HG03280 (cell line): ENCODE results near the gene PNPLA3.
"Not testable (repeated sequence)": the region's sequence is repeated elsewhere in the genome, so short reads cannot be mapped to it uniquely, and the experiment has no call there.

ENCODE experiments used
- ATAC-seq: cut with Tn5 transposase; IDR thresholded peaks from one replicate; pipeline ENCODE4 v1.9.1; 2021; ENCODE audit warnings: mild to moderate bottlenecking, moderate library complexity; ENCODE audit not compliant: unreplicated experiment

Gene PNPLA3

GRCh38 chr22:43889860-43890253 is 33.7 kb upstream of the PNPLA3 start:
- ATAC-seq, result no peak

DNA sequence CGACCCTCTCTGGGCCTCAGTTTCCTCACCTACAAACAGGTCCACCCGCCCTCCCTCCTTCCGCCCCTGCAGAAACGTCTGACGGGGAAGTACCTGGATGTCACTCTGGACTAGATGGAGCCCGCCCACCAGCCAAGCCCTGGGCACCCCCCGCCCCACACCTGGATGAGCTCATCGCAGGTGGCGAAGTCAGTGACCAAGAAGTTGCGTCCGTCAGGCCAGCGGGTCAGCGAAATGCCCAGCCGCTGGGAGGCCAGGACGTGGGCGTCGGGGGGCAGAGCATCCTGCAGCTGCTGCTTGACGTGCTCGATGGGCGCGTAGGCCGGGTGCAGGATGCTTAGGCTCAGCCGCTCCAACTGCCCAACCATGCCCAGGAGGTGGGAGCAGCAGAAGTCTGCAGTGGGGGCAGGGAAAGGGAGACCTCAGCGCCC is 32.7 kb upstream of the PNPLA3 start:
- no peak for ATAC-seq

DNA sequence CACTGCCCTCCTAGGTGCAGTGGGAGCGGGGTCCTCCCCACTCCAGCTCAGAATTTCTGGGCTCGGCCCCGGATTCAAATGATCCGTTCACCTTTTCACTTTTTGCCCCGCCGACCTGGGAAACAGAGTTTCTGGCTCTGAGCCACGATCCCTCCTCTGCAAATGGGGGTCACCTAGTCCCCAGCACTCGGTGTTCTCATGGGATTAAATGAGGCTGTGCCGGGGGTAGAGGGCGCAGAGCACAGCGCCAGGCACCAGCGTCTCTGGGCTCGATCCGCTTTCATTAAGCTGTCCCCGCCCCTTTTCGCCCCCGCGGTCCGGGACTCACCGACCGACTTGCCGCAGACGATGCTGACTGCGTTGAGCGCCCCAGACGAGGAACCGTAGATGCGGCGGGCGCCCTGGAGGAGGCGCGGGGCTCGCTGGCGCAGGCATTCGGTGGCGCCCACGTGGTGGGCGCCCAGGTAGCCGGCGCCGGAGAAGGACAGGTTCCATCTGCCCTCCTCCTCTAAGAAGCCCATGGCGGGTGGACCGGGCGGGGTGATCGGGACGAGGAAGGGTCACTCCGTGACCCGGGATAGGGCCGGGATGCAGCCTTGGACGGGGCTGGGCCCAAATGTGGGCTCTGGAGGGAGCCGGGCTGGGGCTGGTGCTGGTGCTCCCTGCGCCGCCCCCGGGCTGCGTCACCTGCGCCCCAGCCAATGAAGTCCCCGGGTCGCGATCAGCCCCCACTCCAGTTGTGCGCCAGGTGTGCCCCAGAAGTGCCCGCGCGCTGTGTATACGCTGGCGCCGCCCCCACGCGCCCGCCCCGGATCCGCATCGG is 32.0 kb upstream of the PNPLA3 start, which contains the start of gene PNPLA5:
TSS of gene PNPLA5 (minus strand) at position 654 of the 823 bp plus-strand sequence. CDS start at position 521, 133 bp downstream.
- ATAC-seq, result no peak

DNA sequence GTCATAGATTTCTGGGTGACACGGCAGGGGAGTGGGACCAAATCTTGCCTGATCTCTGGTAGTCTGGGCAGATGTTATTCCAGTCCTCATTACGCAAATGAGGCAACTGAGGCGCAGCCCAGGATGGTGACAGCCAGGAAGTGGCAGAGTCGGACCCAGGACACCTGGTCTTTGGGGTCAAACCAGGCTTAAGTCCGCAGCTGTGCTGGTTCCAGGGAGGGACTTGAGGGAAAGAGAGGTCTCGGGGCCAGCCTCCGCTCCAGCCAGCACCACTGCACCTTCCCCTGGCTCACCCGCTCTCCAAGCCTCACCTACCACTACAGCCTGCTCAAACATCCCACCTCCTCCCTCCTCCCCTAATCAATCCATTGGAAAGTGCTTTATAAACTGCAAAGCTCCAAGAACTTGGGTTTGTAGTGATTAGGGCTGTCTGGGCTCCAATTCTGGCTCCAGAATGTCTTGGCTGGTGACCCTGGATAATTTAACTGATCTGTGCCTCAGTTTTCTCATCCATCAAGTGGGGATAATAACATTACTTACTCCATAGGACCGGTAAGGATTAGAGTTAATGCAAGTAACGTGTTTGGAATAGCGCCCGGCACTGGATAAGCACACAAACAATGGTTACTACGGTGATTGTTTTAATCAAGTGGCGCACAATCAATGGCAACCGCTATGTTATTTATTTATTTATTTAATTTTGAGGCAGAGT is 31.3 kb upstream of the PNPLA3 start:
- no peak for ATAC-seq

- no peak for ATAC-seq
Measured at GRCh38 chr22:43893266-43893665, 30.3 kb upstream of the PNPLA3 start.

DNA sequence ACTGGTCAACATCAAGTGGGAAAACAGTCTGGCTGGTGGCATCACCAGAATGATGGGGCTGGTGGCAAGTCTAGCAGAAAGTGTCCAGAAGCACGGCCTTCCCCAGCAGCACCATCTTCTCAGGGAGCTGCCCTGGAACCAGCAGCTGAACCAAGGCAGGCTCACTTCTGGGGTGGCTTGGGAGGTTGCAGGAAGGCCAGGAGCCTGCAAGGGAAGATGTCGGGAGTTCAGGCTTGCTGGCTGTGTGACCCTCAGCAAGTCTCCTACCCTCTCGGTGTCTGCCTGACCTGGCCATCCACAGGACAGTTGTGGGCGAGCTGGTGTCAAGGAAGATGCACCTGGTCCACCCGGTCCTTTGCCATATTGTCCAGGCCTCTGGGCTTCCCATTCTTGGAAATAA is 29.5 kb upstream of the PNPLA3 start:
- no peak for ATAC-seq

DNA sequence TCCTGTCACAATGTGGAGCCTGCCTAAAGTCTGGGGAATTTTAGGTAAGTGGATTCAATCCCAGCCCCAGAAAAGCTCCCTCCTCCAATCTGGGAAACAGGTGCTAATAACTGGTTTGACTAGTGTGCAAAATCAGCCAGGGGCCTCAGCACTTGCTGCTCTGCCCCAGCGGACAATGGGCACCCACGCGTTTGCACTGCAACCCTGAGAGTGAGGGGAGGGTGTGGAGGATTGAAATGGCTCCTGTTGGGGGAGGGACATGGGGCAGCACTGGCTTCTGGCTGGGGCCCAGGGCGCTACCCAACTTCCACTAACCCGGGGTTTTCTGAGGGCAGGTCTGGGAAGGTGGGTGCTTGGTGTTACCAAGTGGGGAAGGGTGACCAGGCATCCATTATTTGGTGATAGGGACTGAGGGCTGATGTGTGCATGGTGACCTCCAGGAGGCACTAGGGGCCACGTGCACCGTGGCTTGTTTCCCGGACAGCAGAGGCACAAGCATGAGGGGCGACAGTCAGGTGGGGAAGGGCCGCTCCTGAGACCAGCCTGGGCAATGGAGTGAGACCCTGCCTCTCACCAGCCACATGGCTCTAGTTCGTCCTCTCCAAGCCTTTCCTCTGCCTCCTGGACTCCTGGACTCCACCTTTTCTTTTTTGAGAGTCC is 27.5 kb upstream of the PNPLA3 start:
- ATAC-seq, result no peak

DNA sequence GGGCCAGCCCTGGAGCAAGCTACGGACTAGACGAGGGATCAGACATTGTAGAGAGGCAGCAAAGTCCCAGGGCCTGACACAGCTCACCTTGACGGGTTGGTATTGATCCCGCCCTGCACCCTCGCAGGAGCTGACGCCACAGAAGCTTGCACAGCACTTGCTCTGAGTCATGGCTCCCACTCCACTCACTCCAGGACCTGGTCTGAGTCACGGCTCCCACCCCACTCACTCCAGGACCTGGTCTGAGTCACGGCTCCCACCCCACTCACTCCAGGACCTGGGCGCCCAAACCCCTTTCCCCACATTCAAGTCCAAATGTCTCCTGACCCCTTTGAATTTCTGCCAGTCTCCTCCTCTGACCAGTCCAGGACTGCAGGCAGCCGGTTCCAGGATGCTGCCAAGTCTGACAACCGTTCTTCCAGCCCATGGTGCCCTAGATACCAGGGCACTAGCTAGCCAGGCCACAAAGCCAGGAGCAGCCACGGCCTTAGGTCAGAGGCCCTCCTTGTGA is 25.8 kb upstream of the PNPLA3 start:
- no peak for ATAC-seq

- ATAC-seq, result no peak
Measured at GRCh38 chr22:43900206-43900605, 23.4 kb upstream of the PNPLA3 start.

DNA sequence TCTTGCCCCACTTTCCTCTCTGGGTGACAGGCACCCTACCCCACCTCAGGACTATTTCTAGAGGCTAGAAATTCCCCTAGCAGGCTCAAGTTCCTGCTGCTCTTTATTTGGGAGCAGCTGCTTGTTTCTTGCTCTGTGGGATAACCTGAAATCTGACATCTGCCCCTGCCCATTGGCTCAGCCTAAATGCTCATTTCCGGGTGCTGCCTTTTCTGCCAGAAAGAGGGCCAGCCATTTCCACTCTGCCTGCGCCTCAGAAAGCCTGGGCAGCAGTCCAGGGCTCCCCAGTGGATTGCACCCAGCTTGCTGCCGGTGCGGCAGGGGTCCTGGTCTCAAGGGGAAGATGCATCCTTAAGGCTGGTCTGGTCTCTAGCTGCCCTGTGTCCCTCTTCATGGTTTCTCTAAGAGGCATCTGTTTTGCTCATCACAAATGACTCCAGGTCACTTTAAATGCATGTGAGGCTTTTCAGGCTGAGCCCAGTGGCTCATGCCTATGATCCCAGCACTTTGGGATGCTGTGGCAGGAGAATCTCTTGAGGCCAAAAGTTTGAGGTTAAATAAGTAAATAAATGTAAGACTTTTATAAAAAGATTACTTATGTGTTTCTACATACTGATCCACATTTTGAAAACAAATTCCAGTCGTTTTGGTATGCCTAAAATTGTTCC is 21.5 kb upstream of the PNPLA3 start:
- no peak for ATAC-seq

- not testable (repeated sequence) for ATAC-seq
Measured at GRCh38 chr22:43903033-43903432, 20.6 kb upstream of the PNPLA3 start.

DNA sequence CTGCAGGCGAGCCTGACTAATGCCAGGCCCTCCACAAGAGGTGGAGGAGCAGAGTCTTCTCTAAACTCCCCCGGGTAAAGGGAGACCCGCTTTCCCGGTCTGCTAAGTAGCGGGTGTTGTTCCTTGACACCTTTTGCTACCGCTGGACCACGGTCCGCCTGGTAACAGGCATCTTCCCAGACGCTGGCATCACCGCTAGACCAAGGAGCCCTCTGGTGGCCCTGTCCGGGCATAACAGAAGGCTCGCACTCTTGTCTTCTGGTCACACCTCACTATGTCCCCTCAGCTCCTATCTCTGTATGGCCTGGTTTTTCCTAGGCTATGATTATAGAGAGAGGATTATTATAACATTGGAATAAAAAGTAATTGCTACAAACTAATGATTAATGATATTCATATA is 19.2 kb upstream of the PNPLA3 start:
- ATAC-seq, result not testable (repeated sequence)

- ATAC-seq, result no peak
Measured at GRCh38 chr22:43905681-43906080, 17.9 kb upstream of the PNPLA3 start.

DNA sequence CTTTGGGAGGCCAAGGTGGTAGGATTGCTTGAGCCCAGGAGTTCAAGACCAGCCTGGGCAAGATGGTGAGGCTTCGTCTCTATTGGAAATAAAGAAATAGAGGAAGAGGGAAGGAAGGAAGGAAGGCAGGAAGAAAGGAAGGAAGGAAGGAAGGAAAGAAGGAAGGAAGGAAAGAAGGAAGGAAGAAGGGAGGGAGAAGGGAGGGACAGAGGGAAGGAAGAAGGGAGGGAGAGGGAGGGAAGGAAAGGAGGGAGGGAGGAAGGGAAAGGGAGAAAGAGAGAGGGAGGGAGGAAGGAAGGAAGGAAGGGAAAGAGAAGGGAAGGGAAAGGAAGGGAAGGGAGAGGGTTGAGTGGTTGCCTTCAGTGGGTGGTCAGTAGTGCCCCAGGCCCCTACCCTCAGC is 13.9 kb upstream of the PNPLA3 start:
- ATAC-seq, result no peak

DNA sequence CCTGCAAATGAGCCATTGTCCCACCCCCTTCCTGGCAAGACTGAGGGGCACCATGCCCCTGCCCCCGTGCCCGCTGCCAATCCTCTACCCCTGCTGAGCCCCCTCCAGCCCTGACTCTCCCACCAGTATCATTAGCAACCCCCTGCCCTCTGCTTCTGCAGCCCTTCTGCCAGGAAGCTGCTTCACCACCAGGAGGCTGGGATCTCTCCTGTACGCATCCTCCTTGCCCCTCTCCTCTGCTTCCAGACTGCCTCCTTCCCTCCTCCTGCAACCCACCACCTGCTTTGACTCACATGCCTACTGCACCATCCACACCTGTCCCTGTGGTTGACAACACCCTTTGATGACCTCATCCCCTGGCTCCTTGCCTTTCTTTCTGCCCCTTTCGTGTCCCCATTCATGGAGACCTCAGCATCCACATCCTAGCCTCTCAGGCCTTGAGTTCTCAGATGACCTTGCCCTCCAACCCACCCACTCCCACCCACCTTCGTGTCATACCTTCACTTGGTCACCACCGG is 13.4 kb upstream of the PNPLA3 start:
- ATAC-seq, result no peak

GRCh38 chr22:43911351-43911750 is 12.3 kb upstream of the PNPLA3 start:
- ATAC-seq, result no peak

DNA sequence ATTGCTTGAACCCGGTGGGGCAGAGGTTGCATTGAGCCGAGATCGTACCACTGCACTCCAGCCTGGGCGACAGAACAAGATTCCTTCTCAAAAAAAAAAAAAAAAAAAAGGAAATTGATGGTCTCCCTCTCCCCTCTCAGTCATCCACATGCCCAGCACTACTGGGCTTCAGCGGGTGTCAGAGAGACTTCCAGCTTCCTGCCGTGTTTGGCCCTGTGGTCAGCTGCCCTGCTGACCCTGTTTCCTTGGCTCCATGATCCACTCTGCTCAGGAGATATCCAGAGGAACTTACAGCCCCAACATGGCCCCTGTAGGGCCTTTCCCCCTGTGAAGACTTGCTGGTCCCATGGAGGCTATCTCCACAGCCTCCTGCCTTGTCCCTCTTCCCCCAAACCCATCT is 6.1 kb upstream of the PNPLA3 start:
- ATAC-seq, result no peak

GRCh38 chr22:43919106-43919973 is 4.3 kb upstream of the PNPLA3 start:
- ATAC-seq, result no peak

DNA sequence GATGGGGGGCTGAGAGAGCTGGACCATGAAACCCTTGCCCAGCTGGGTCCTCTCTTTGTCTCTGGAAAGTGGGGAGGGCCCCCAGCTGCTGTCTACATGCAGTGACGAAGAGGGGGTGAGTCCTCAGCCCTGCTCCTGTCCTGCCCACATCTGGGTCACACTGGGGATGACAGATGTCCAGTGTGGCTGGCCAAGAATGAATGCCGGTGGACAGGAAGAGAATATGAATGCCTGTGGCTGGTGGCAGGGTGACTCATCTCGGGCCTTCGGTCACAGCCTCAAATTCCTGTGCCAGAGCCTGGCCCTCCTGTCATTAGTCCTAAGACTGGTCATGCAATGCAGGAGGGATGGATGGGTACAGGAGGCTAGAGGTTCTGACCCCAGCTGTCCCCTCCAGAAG is 2.2 kb upstream of the PNPLA3 start:
- no peak for ATAC-seq

DNA sequence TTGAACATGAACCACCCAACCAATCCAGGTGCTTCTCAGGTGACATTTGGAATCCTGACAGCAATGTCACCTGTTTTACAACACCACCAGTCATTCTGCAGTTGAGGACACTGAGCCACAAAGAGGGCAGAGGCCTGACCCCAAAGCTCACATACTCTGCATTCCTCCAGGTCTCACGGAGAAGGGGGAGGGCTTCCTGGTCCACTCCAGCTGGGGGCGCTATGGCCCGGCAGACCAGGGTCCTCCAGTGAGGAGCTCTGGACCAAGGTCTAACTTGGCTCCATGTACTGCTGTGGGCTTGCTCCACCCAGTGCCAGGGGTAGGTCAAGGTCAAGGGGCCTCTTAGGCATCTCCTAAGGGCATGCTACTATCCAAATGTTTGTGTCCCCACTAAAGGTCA is 1.5 kb upstream of the PNPLA3 start:
- ATAC-seq, result no peak
